Stomach (tissue), 9 donors: ENCODE measurements around the gene OR5H2. TPM values are rescaled to one million over a fixed set of nuclear protein-coding genes. Genes with fewer than 3 reads are reported as not detected.

Experiments
- DNase-seq, 2 donors: peaks; one replicate each; pipeline versions ENCODE4 v3.0.0 to v3.0.0-alpha.2; 2013 to 2019
- H3K27ac ChIP-seq, 5 donors: fragments of 200-600 bp in 4 of 5; sonication (generic) in 4 of 5; one replicate each; pipeline ENCODE4 v1.5.1; 2013 to 2019; ENCODE audit warnings: mild to moderate bottlenecking in 1 of 5, moderate library complexity in 1 of 5
- H3K27me3 ChIP-seq, 3 donors: fragments of 200-600 bp; sonication (generic); one replicate each; pipeline ENCODE4 v1.5.1; 2017 to 2019; ENCODE audit warnings: mixed run types in 1 of 3
- H3K36me3 ChIP-seq, 4 donors: fragments of 200-600 bp; sonication (generic); 1 replicate in 3 of 4; 2 replicates in 1 of 4; pipeline ENCODE4 v1.5.1; 2016 to 2019
- H3K4me1 ChIP-seq, 4 donors: fragments of 200-600 bp; sonication (generic); one replicate each; pipeline ENCODE4 v1.5.1; 2016 to 2019
- H3K4me3 ChIP-seq, 4 donors: fragments of 200-600 bp; sonication (generic) in 3 of 4; one replicate each; pipeline ENCODE4 v1.5.1; 2016 to 2019; ENCODE audit warnings: mild to moderate bottlenecking in 1 of 4
- H3K9me3 ChIP-seq, 4 donors: fragments of 200-600 bp; sonication (generic); one replicate each; pipeline ENCODE4 v1.5.1; 2016 to 2019
- EP300 ChIP-seq: sonication (generic); formaldehyde crosslinking; IDR thresholded peaks from one replicate; pipeline ENCODE4 v1.6.1; 2017; ENCODE audit warnings: antibody characterized with exemption
- POLR2A ChIP-seq, 4 donors: fragments of 450-650 bp; IDR thresholded peaks; one replicate each; pipeline ENCODE4 v1.6.1; 2016; ENCODE audit warnings: antibody characterized with exemption in 4 of 4, control low read depth in 2 of 4, mild to moderate bottlenecking in 1 of 4, moderate library complexity in 1 of 4
- POLR2AphosphoS5 ChIP-seq, 3 donors: sonication (generic); formaldehyde crosslinking; IDR thresholded peaks; one replicate each; pipeline ENCODE4 v1.6.1; 2016; ENCODE audit warnings: antibody characterized with exemption in 3 of 3
- WGBS, 5 donors: extraction: QIAGEN DNeasy Blood & Tissue Kit in 3 of 5; methylation state at CpG; one replicate each; pipeline versions ENCODE4 v1.1.5 to v1.1.7; 2013 to 2018; 5-methylcytosine and 5-hydroxymethylcytosine counted together
- intact Hi-C: fragments of 100-400 bp; cut with DNase I; formaldehyde crosslinking; loops from one replicate; pipeline ENCODE4 v1.15.1; 2023; ENCODE audit warnings: low total_unique reads
- polyA plus RNA-seq, 3 donors: library from polyadenylated mRNA; stranded (reverse); fragments of 200-250 nt; gene quantifications; one replicate each; pipeline ENCODE4 v1.2.3, GENCODE V29; 2013
- total RNA-seq, 5 donors: library from RNA; depleted of rRNA; stranded (reverse); fragments of >200 nt; gene quantifications; one replicate each; pipeline versions ENCODE4 v1.1.0 to v1.2.3, GENCODE V29; 2014 to 2016
- TF ChIP-seq, protein P1 (sequence below), 7 experiments: fragments of 450-650 bp in 4 of 7; fragments of 200-600 bp in 3 of 7; sonication (generic) in 3 of 7; IDR thresholded peaks; one replicate each; pipeline ENCODE4 v1.5.1; 2016 to 2019; ENCODE audit warnings: antibody characterized with exemption in 7 of 7, control low read depth in 2 of 7, mild to moderate bottlenecking in 1 of 7
- donor health status: healthy with polysubstance abuse.
- donor health status: Bipolar disorder and iron deficiency.
- donor health status: healthy.

OR5H2 gene
- total and polyA plus RNA-seq, 8 donors: not detected

DNA sequence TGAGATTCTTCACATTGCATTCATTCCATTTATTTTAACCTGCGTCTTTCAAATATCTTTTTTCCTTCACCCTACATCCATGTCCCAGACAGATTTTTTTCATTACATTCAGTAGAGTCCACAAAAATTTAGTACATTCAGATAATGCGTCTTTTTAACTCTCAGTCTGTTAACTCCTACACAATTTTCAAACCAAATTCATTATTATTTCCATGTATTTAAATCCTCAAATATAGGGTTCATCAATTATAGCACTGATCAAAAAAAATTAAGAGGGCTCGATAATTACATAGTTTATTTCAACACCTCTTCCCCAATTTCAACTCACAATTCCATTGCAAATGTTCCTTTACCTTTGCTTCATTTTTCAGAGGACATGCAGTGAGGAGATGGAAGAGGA is 18.4 kb upstream of the OR5H2 start, which contains the start of gene OR5H6:
Gene OR5H6, plus strand, starts transcription at position 301 of the 400 bp plus-strand sequence. Its CDS starts 89 bp downstream, at position 390.
- 68 to 86% (median 75%) methylated on average over 3 of the region's 3 CpGs for WGBS, 5 donors
- intact Hi-C loops: no loop called here
- DNase-seq: no peak
- Histone ChIP-seq H3K9me3 (peaks cover 0 to 5% (median 2%) of the 10 kb centered on the region in 4 donors), H3K4me1 (no peaks in the 10 kb centered on the region), H3K4me3 (no peak within 1 kb of the TSS), H3K27me3 (no peaks in the 10 kb centered on the region), H3K27ac (no peak within 1 kb of the TSS), H3K36me3 (no peaks in the 10 kb centered on the region)
- no peak for TF ChIP-seq POLR2A (IDR thresholded peaks at IDR 0.05)

DNA sequence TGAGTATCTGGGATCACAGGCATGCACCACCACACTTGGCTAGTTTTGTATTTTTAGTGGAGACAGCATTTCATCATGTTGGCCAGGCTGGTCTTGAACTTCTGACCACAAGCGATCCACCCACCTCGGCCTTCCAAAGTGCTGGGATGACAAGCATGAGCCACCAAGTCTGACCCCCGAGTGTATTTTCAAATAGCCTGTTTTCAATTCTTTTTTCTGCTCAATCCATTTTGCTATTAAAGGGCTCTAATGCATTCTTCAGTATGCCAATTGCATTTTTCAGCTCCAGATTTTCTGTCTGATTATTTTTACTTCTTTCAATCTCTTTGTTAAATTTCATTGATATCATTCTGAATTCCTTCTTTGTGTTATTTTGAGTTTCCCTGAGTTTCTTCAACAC is 12.5 kb upstream of the OR5H2 start:
- intact Hi-C loops: no loop called here
- Histone ChIP-seq H3K27ac (no peak overlapping the region), H3K27me3 (no peaks in the 10 kb centered on the region), H3K9me3 (peaks cover 7 to 30% (median 18%) of the 10 kb centered on the region in 4 donors), H3K4me3 (no peak overlapping the region), H3K36me3 (no peaks in the 10 kb centered on the region), H3K4me1 (no peaks in the 10 kb centered on the region)
- TF ChIP-seq, protein P1, sequence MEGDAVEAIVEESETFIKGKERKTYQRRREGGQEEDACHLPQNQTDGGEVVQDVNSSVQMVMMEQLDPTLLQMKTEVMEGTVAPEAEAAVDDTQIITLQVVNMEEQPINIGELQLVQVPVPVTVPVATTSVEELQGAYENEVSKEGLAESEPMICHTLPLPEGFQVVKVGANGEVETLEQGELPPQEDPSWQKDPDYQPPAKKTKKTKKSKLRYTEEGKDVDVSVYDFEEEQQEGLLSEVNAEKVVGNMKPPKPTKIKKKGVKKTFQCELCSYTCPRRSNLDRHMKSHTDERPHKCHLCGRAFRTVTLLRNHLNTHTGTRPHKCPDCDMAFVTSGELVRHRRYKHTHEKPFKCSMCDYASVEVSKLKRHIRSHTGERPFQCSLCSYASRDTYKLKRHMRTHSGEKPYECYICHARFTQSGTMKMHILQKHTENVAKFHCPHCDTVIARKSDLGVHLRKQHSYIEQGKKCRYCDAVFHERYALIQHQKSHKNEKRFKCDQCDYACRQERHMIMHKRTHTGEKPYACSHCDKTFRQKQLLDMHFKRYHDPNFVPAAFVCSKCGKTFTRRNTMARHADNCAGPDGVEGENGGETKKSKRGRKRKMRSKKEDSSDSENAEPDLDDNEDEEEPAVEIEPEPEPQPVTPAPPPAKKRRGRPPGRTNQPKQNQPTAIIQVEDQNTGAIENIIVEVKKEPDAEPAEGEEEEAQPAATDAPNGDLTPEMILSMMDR (IDR thresholded peaks at IDR 0.05): no peak
- TF ChIP-seq POLR2A (IDR thresholded peaks at IDR 0.05) (no peak), POLR2AphosphoS5 (IDR thresholded peaks at IDR 0.05) (no peak), EP300 (no peak)
- no peak for DNase-seq
- WGBS, 5 donors: 69 to 82% (median 75%) methylated on average over 3 of the region's 3 CpGs

DNA sequence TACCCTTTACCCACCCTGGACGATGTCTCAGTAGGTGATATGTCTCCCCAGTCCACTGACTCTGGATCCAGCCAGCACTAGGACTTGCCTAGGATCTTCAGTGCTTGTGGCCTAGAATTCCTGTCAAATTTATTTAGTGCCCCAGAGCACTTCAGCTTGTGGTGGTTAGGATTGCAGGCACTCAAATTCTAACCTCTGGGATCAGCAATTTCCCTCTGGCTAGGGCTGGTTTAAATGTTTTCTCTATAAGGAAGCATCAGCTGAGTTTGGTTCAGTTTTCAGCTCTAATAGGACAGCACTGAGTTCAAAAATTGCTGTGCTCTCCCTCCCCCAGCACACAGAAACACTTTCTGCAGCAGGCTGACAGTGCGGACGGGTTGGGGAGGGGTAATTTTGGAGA is 10.2 kb upstream of the OR5H2 start:
- TF ChIP-seq EP300: no peak
- no peak for TF ChIP-seq POLR2AphosphoS5 (IDR thresholded peaks at IDR 0.05)
- no peak for TF ChIP-seq POLR2A (IDR thresholded peaks at IDR 0.05)
- TF ChIP-seq, protein P1 (IDR thresholded peaks at IDR 0.05): no peak
- no peaks in the 10 kb centered on the region for H3K27me3 ChIP-seq
- DNase-seq: no peak
- H3K9me3 ChIP-seq: peaks cover 7 to 36% (median 21%) of the 10 kb centered on the region in 4 donors
- no peaks in the 10 kb centered on the region for H3K36me3 ChIP-seq
- WGBS, 5 donors: 67 to 82% (median 76%) methylated on average over 3 of the region's 3 CpGs
- H3K4me1 ChIP-seq: no peaks in the 10 kb centered on the region
- H3K27ac ChIP-seq: no peak overlapping the region
- intact Hi-C loops: no loop called here
- no peak overlapping the region for H3K4me3 ChIP-seq

DNA sequence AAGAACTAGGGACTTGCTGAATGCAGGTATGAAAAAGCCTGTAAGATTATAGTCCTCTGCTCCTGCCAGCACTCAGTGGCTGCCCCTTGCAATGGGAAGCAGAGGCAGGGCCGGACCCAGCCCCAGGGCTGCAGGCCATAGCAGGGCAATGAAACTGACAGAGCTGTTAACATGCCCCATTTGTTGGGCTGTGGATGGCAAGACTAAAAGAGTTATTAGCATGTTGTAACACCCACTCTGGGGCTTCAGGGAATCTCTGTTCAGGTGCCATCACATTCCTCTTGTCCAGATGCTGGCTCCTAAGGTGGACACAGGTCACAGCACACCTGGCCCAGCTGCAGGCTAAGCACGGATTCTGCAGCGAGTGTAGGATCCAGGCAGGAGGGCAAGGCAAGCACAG is 7.4 kb upstream of the OR5H2 start:
- 79 to 100% (median 85%) methylated on average over 1 to 3 of the region's 3 CpGs for WGBS, 5 donors
- Histone ChIP-seq H3K4me1 (no peaks in the 10 kb centered on the region), H3K27ac (no peak overlapping the region), H3K36me3 (no peaks in the 10 kb centered on the region), H3K4me3 (no peak overlapping the region), H3K9me3 (peaks cover under 1 to 30% (median 16%) of the 10 kb centered on the region in 4 donors), H3K27me3 (no peaks in the 10 kb centered on the region)
- intact Hi-C loops: no loop called here
- no peak for DNase-seq
- no peak for TF ChIP-seq EP300
- TF ChIP-seq, protein P1 (IDR thresholded peaks at IDR 0.05): no peak

DNA sequence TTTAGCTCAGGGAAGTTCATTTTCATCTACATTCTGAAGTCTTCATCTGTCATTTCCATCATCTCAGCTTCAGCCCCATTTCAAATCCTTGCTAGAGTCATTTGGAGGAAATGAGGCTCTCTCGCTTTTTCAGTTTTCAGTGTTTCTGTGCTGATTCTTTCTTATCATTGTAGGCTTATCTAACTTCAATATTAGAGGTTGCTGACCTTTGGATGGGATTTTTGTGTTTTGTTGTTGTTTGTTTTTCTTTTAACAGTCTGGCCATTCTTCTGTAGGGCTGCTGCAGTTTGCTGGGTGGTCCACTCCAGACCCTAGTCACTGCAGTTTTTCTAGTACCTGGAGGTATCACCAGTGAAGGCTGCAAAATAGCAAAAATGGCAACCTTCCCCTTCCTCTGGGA is 8.6 kb downstream of the OR5H2 start:
- Histone ChIP-seq H3K4me3 (no peak overlapping the region), H3K9me3 (peaks cover 0 to 15% (median 0%) of the 10 kb centered on the region in 4 donors), H3K27ac (no peak overlapping the region), H3K4me1 (no peaks in the 10 kb centered on the region), H3K36me3 (no peaks in the 10 kb centered on the region), H3K27me3 (no peaks in the 10 kb centered on the region)
- intact Hi-C loops: no loop called here
- no peak for TF ChIP-seq EP300
- TF ChIP-seq, protein P1 (IDR thresholded peaks at IDR 0.05): no peak
- no peak for TF ChIP-seq POLR2AphosphoS5 (IDR thresholded peaks at IDR 0.05)
- no peak for TF ChIP-seq POLR2A (IDR thresholded peaks at IDR 0.05)
- 33 to 64% (median 39%) methylated on average over 1 of the region's 1 CpG for WGBS, 5 donors
- no peak for DNase-seq
